HFFc6 (cell line): ENCODE results near the gene SCT. TPM values are rescaled to one million over a fixed set of nuclear protein-coding genes. Genes with fewer than 3 reads are reported as not detected.

Experiments used
- DNase-seq: peaks from one replicate; pipeline ENCODE4 v3.0.0-alpha.2; 2018
- H3K27ac Mint-ChIP-seq: 2 replicates; pipeline ENCODE4 v1.8.0; 2020; ENCODE audit warnings: mild to moderate bottlenecking, mixed read lengths
- H3K27me3 Mint-ChIP-seq: 2 replicates; pipeline ENCODE4 v1.8.0; 2021; ENCODE audit warnings: mild to moderate bottlenecking, moderate library complexity, mixed read lengths; ENCODE audit not compliant: insufficient read depth
- H3K36me3 Mint-ChIP-seq: 2 replicates; pipeline ENCODE4 v1.8.0; 2021; ENCODE audit warnings: low read depth, mixed read lengths
- H3K4me1 Mint-ChIP-seq: 2 replicates; pipeline ENCODE4 v1.8.0; 2020; ENCODE audit warnings: low read depth, mixed read lengths
- H3K4me3 Mint-ChIP-seq: 2 replicates; pipeline ENCODE4 v1.8.0; 2020; ENCODE audit warnings: mild to moderate bottlenecking, moderate library complexity, mixed read lengths
- H3K9me3 Mint-ChIP-seq: 2 replicates; pipeline ENCODE4 v1.8.0; 2020; ENCODE audit warnings: mild to moderate bottlenecking, mixed read lengths
- total RNA-seq, 6 experiments: library from RNA; stranded (reverse); fragmentation: NEBNext Ultra II Directional; extraction: Animal tissue kit (Norgen Biotek cat#: 25700); gene quantifications; 2 replicates in 1 of 6; 3 replicates in 5 of 6; pipeline ENCODE4 v1.2.3, GENCODE V29; 2021
- TF ChIP-seq, protein P1 (sequence below): fragments of 200-600 bp; sonication (generic); IDR thresholded peaks from 2 replicates; pipeline ENCODE4 v1.5.0; 2021; ENCODE audit warnings: antibody characterized with exemption, mild to moderate bottlenecking

Gene SCT
- total RNA-seq, 6 experiments from 2014 or later, result not detected

DNA sequence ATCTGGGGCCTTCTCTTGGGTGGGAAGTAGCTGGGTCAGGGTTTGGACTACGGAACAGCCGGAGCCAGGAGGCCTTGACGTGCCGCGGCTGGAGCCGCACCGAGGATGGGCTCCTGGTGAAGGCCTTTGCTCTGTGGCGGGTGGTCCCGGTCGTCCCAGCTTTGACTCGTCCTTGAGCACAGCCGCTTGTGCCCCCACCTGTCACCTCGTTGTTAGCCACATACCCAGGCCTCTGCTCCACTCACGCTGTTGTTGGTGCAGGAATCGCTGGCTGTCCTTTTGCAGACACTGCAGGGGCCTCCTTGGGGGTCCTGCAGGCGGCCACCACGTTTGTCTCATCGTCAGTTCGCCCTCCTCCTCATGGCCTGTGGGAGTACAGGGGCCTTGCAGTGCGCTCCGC is 33.6 kb downstream of the SCT start:
- Mint-ChIP-seq H3K36me3 (peaks cover 38% of the 10 kb centered on the region), H3K9me3 (no peaks in the 10 kb centered on the region), H3K4me3 (no peak overlapping the region), H3K27ac (no peak overlapping the region), H3K4me1 (no peaks in the 10 kb centered on the region), H3K27me3 (peaks cover 3% of the 10 kb centered on the region; the same call in 1 of the 2 replicates)
- DNase-seq, result no peak
- TF ChIP-seq, protein P1, sequence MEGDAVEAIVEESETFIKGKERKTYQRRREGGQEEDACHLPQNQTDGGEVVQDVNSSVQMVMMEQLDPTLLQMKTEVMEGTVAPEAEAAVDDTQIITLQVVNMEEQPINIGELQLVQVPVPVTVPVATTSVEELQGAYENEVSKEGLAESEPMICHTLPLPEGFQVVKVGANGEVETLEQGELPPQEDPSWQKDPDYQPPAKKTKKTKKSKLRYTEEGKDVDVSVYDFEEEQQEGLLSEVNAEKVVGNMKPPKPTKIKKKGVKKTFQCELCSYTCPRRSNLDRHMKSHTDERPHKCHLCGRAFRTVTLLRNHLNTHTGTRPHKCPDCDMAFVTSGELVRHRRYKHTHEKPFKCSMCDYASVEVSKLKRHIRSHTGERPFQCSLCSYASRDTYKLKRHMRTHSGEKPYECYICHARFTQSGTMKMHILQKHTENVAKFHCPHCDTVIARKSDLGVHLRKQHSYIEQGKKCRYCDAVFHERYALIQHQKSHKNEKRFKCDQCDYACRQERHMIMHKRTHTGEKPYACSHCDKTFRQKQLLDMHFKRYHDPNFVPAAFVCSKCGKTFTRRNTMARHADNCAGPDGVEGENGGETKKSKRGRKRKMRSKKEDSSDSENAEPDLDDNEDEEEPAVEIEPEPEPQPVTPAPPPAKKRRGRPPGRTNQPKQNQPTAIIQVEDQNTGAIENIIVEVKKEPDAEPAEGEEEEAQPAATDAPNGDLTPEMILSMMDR, result no peak

DNA sequence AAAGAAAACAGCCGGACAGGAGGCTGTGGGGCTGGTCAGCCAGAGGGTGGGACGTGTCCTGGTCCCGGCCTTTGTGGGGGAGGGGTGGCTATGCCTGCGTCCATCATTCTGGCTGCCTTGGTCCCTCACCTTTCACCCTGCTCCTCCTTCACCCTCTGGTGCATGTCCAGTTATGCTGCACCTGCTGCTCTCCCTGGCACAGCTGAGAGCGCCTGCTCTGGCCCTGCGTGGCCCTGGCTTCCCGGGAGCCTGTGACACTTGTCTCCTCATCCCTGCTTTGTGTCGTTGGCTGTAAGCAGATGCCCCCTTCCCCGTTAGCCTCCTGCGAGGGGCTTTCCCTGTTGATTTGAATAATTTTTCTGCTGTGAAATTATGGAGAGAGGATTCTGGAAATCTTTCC is 34.1 kb downstream of the SCT start:
- Mint-ChIP-seq H3K4me1 (peaks cover 3% of the 10 kb centered on the region), H3K4me3 (no peak overlapping the region), H3K9me3 (no peaks in the 10 kb centered on the region), H3K27me3 (peaks cover 3% of the 10 kb centered on the region; the same call in 1 of the 2 replicates), H3K36me3 (peaks cover 38% of the 10 kb centered on the region), H3K27ac (no peak overlapping the region)
- TF ChIP-seq, protein P1, result no peak
- no peak for DNase-seq

DNA sequence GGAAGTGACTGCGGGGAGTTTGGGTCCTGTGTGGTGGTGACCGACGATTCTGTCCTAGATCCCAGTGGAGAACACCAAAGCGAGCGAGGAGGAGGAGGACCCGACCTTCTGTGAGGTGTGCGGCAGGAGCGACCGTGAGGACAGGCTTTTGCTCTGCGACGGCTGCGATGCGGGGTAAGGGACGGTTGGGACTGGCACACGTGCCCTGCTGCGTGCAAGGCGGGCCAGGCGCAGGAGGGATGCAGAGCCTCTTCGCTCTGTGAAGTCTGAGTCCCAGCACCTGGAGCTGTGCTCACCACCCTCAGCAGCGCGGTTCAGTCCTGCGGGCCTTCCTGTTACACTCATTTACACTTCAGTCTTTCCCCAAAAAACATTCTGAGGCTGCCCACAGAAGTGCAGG is 34.5 kb downstream of the SCT start:
- TF ChIP-seq, protein P1, result no peak
- Mint-ChIP-seq H3K27ac (no peak overlapping the region), H3K9me3 (no peaks in the 10 kb centered on the region), H3K4me3 (no peak overlapping the region), H3K4me1 (peaks cover 8% of the 10 kb centered on the region), H3K36me3 (peaks cover 38% of the 10 kb centered on the region), H3K27me3 (peaks cover 3% of the 10 kb centered on the region; the same call in 1 of the 2 replicates)
- no peak for DNase-seq

DNA sequence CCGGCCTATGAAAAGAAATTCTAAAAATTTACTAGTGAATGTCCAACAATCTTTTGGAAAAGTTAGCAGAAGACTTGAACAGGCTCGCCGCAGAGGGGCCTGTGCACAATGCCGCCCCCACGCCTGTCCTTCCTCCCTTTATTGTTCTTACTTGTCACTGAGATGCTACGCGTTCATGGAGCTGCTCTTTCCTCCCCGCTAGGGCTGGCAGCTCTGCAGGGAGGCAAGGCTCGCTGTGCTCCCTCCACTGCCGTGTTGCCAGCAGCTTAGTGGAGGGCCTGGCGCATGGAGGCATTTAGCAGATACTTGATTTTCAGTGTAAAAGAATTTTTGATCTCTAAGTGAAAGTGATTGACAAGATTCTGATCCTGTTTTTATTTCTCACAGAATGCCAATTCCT is 36.0 kb downstream of the SCT start:
- H3K9me3 Mint-ChIP-seq, result no peaks in the 10 kb centered on the region
- DNase-seq, result no peak

DNA sequence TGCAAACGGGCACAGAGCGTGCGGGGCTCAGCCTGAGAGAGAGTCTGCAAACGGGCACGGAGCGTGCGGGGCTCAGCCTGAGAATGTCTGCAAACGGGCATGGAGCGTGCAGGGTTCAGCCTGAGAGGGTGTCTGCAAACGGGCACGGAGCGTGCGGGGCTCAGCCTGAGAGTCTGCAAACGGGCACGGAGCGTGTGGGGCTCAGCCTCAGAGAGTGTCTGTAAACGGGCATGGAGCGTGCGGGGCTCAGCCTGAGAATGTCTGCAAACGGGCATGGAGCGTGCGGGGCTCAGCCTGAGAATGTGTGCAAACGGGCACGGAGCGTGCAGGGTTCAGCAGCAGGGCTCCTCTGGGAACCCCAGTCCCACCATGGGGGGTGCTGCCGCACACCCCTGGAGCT is 37.2 kb downstream of the SCT start:
- no peak overlapping the region for H3K4me3 Mint-ChIP-seq
- peaks cover 12% of the 10 kb centered on the region for H3K4me1 Mint-ChIP-seq
- DNase-seq, result no peak
- no peaks in the 10 kb centered on the region; the same call in 1 of the 2 replicates for H3K27me3 Mint-ChIP-seq
- H3K27ac Mint-ChIP-seq, result no peak overlapping the region
- TF ChIP-seq, protein P1, result no peak
- peaks cover 29% of the 10 kb centered on the region for H3K36me3 Mint-ChIP-seq
- no peaks in the 10 kb centered on the region for H3K9me3 Mint-ChIP-seq

More for the DNA sequence above, 36.0 kb downstream of the SCT start:
- TF ChIP-seq, protein P1, result no peak
- Mint-ChIP-seq H3K27ac (no peak overlapping the region), H3K4me3 (no peak overlapping the region), H3K36me3 (peaks cover 29% of the 10 kb centered on the region), H3K4me1 (peaks cover 12% of the 10 kb centered on the region), H3K27me3 (no peaks in the 10 kb centered on the region; the same call in 1 of the 2 replicates)

DNA sequence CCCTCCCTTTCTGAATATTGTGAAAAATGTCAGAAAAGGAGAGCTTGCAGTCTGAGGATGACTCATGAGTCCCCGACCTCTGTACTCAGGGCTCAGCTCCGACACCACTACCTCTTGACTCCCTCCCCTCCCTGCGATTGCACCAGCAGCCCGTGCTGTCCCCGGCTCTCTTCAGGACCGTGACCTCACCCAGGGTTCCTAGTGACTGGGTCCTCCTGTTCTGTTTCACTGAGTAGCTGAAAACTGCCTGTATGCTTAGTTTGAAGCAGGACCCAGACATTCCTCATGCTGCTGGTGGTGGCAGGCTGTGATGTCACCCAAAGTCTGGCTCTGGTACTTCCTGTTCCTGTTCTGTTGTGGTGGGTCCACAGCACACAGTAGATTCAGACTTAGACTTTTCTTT is 39.0 kb downstream of the SCT start:
- H3K27me3 Mint-ChIP-seq, result no peaks in the 10 kb centered on the region; the same call in 1 of the 2 replicates
- no peaks in the 10 kb centered on the region for H3K9me3 Mint-ChIP-seq
- peaks cover 15% of the 10 kb centered on the region for H3K36me3 Mint-ChIP-seq
- TF ChIP-seq, protein P1, result no peak
- DNase-seq, result peak; percentile 55
- peaks cover 12% of the 10 kb centered on the region for H3K4me1 Mint-ChIP-seq
- peak overlapping the region; percentile 77 for H3K27ac Mint-ChIP-seq
- no peak overlapping the region for H3K4me3 Mint-ChIP-seq
